Nephron progenitor cell (in vitro differentiated cells): ENCODE measurements around the gene PTPN9.

Experiments
- DNase-seq: peaks from one replicate; pipeline ENCODE4 v3.0.0; 2021
- H3K27ac Mint-ChIP-seq: 2 replicates; pipeline ENCODE4 v1.8.0; 2021; ENCODE audit warnings: mild to moderate bottlenecking, moderate library complexity, mixed read lengths
- H3K27me3 Mint-ChIP-seq: 2 replicates; pipeline ENCODE4 v1.8.0; 2021; ENCODE audit warnings: mild to moderate bottlenecking, low read depth, mixed read lengths; ENCODE audit not compliant: poor library complexity
- H3K36me3 Mint-ChIP-seq: 2 replicates; pipeline ENCODE4 v1.8.0; 2021; ENCODE audit warnings: low read depth, mixed read lengths
- H3K4me1 Mint-ChIP-seq: 2 replicates; pipeline ENCODE4 v1.8.0; 2021; ENCODE audit warnings: mixed read lengths
- H3K4me3 Mint-ChIP-seq: 2 replicates; pipeline ENCODE4 v1.8.0; 2021; ENCODE audit warnings: mild to moderate bottlenecking, moderate library complexity, mixed read lengths
- H3K9me3 Mint-ChIP-seq: 2 replicates; pipeline ENCODE4 v1.8.0; 2021; ENCODE audit warnings: mild to moderate bottlenecking, moderate library complexity, mixed read lengths
- CTCF ChIP-seq: fragments of 200-600 bp; sonication (generic); IDR thresholded peaks from 2 replicates; pipeline ENCODE4 v1.5.0; 2021; ENCODE audit warnings: antibody characterized with exemption

PTPN9 gene

DNA sequence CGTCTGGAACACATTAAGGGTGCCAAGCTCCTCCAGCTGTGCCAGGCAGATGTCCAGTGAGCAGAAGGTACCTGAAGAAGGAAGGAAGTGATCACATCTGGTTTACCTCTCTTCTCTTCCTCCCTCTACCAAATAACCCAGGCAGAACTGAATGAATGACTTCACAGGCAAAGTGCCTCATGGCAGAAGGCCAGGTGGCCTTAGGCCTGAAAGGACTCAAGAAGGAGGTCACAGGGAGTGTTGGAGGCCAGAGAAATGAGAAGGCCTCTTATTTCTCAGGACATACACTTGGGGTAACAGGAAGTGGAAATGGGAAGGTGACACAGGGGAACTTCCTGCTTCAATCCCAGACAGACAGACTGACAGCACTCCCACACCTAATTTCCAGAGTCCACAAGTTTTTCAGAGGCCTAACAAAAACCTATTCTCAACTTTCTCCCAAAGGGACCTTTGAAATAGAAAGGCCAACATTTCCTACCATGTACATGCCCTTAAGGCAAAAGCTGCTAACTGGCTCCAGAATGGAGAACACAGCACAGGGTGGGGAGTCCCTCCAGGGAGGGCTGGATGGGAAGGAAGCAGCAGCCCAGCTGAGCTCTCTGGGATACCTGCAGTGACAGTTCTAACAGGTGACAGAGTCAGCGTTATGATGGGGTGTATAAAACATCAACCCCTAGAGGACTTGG is 110.1 kb downstream of the PTPN9 start:
- H3K27ac Mint-ChIP-seq: peak overlapping the region; percentile 84
- no peak for DNase-seq
- TF ChIP-seq CTCF: no peak

GRCh38 chr15:75460646-75461045 is 118.5 kb downstream of the PTPN9 start:
- DNase-seq: no peak
- TF ChIP-seq CTCF: no peak
- Mint-ChIP-seq H3K27ac (peak overlapping the region; percentile 73), H3K36me3 (peaks cover 9% of the 10 kb centered on the region), H3K9me3 (no peaks in the 10 kb centered on the region), H3K4me1 (peaks cover 49% of the 10 kb centered on the region), H3K27me3 (peaks cover 6% of the 10 kb centered on the region), H3K4me3 (no peak overlapping the region)

More for the DNA sequence above, 110.1 kb downstream of the PTPN9 start:
- H3K4me1 Mint-ChIP-seq: peaks cover 13% of the 10 kb centered on the region
- no peaks in the 10 kb centered on the region for H3K9me3 Mint-ChIP-seq
- H3K4me3 Mint-ChIP-seq: no peak overlapping the region
- H3K27me3 Mint-ChIP-seq: peaks cover 2% of the 10 kb centered on the region
- peaks cover 72% of the 10 kb centered on the region for H3K36me3 Mint-ChIP-seq

DNA sequence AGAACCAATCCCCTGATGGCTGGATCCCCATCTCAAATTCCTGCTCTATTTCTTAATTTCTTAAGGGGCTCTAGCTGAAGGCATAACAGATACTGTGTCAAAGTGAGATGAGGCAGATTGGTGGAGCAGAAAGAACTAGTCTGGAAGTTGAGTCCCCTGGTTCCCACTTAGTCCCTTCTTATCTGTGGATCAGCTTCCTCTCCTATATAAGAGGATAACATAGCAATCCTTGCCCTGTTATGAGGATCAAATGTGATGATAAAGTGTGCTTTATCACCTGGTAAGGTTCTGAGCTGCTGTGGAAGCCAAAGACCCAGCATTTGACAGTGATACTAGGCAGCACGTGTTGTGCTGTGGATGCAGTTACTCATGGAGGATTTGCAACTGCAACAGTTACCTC is 119.5 kb downstream of the PTPN9 start:
- no peak overlapping the region for H3K27ac Mint-ChIP-seq

GRCh38 chr15:75456710-75457109 is 122.4 kb downstream of the PTPN9 start:
- no peak for TF ChIP-seq CTCF
- H3K27ac Mint-ChIP-seq: no peak overlapping the region
- DNase-seq: no peak
- H3K36me3 Mint-ChIP-seq: no peaks in the 10 kb centered on the region
- H3K4me1 Mint-ChIP-seq: peaks cover 45% of the 10 kb centered on the region
- H3K4me3 Mint-ChIP-seq: peak overlapping the region; percentile 90
- peaks cover 3% of the 10 kb centered on the region for H3K27me3 Mint-ChIP-seq
- H3K9me3 Mint-ChIP-seq: no peaks in the 10 kb centered on the region

More for the DNA sequence above, 119.5 kb downstream of the PTPN9 start:
- no peak for DNase-seq
- H3K36me3 Mint-ChIP-seq: peaks cover 4% of the 10 kb centered on the region
- no peak for TF ChIP-seq CTCF
- H3K4me1 Mint-ChIP-seq: peaks cover 44% of the 10 kb centered on the region
- peaks cover 4% of the 10 kb centered on the region for H3K27me3 Mint-ChIP-seq
- H3K9me3 Mint-ChIP-seq: no peaks in the 10 kb centered on the region
- no peak overlapping the region for H3K4me3 Mint-ChIP-seq

DNA sequence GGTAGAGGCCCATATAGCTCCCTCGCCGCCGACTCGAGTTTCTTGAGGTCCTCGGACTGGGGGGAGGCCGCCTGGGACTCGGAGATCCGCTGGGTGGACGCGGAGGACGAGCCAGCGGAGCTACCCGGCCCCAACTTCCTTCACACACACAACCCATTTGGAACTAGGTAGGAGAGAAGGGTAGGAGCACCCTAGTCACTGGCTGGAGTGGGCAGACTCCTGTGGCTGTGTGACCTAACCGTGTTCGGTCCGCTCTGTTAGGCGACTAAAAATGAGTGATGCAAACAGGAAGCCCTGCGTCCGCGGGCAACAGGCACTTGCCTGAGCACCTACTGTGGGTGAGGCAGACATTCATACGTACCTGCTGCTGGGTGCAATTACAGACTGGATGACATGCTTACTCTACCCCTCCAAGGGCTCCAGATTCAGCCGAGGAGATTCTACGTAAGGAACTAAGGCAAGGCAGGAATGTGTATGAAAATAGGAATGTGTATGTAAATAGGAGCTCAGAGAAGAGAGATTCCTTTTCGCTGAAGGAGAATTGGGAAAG is 123.1 kb downstream of the PTPN9 start:
- no peak for DNase-seq
- H3K27me3 Mint-ChIP-seq: peaks cover 3% of the 10 kb centered on the region
- no peaks in the 10 kb centered on the region for H3K36me3 Mint-ChIP-seq
- H3K4me3 Mint-ChIP-seq: peak overlapping the region; percentile 90
- no peak for TF ChIP-seq CTCF
- peak overlapping the region; percentile 92 for H3K27ac Mint-ChIP-seq
- H3K4me1 Mint-ChIP-seq: peaks cover 38% of the 10 kb centered on the region
- no peaks in the 10 kb centered on the region for H3K9me3 Mint-ChIP-seq
